ENCODE measurements around the gene ZFHX3. TPM values are rescaled to one million over a fixed set of nuclear protein-coding genes. Genes with fewer than 3 reads are reported as not detected.

ZFHX3 gene
- total RNA-seq, 1 experiment from 2014 or later: 21.8 TPM

DNA sequence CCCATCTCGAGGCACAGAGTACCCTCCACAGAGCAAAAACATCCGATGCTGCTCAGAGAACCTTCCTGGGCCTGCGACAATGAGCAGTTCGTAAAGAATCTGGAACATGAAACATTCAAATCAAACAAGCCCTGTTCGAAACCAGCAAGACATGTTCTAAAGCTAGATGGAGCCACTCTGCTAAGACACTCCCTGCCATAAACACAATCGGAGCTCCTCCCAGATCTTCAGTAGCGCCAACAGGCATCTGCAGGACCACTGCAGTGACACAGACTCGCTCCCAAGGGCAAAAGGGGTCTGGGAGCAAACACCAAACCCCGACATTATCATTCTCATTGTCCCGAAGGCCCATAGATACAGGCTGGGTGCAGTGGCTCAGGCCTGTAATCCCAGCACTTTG is 108.7 kb downstream of the ZFHX3 start:
- no TSS peak for BruUV-seq (replicated peaks)

DNA sequence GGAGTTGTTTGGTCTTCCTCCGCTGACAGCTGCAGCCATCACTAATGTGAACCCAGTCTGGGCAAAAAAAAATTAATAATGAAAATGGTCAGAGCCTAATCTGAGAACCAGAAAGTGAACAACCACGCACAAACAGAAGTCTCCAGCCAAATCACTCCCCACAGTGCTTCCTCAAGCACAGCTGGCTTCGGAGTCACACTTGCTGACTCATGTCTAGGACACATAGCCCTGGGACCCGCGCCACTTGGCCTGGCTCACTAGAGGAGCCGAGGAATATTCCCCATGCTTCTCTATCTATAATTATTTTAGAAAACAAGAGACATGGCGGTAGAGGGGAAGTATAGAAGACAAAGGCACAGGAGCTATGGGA is 109.1 kb downstream of the ZFHX3 start:
- DNase-seq (ENCODE audit: low spot score): peak; percentile 71
- no TSS peak for BruUV-seq (replicated peaks)
- TF ChIP-seq EZH2 (IDR thresholded peaks at IDR 0.05; ENCODE audit: borderline replicate concordance, low read depth, low read length, poor library complexity, severe bottlenecking): no peak
- TF ChIP-seq, protein P1, sequence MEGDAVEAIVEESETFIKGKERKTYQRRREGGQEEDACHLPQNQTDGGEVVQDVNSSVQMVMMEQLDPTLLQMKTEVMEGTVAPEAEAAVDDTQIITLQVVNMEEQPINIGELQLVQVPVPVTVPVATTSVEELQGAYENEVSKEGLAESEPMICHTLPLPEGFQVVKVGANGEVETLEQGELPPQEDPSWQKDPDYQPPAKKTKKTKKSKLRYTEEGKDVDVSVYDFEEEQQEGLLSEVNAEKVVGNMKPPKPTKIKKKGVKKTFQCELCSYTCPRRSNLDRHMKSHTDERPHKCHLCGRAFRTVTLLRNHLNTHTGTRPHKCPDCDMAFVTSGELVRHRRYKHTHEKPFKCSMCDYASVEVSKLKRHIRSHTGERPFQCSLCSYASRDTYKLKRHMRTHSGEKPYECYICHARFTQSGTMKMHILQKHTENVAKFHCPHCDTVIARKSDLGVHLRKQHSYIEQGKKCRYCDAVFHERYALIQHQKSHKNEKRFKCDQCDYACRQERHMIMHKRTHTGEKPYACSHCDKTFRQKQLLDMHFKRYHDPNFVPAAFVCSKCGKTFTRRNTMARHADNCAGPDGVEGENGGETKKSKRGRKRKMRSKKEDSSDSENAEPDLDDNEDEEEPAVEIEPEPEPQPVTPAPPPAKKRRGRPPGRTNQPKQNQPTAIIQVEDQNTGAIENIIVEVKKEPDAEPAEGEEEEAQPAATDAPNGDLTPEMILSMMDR (conservative IDR thresholded peaks at IDR 0.05; ENCODE audit: low read depth, low read length): no peak
- intact Hi-C loops (cut with micrococcal nuclease; ENCODE audit: unreplicated experiment): loop anchor here (10.0 kb wide), 1 partner anchor 116 kb away; no protein-coding TSS in a partner anchor
- no peaks in the 10 kb centered on the region for H3K9me3 ChIP-seq (ENCODE audit: low read depth, low read length, poor library complexity, severe bottlenecking)
- ChIA-PET CTCF (interaction anchor here (1.0 kb wide), 1 partner anchor 47 kb away, joined by 3 read pairs; no protein-coding TSS in a partner anchor), POLR2A (ENCODE audit: low non-redundant PET) (no interaction called here)
- H3K36me3 ChIP-seq (ENCODE audit: insufficient read depth, low read length, poor library complexity, severe bottlenecking): no peaks in the 10 kb centered on the region
- H3K27ac ChIP-seq (ENCODE audit: low read depth, low read length, poor library complexity, severe bottlenecking): peak overlapping the region; percentile 39
- no peak overlapping the region for H3K4me3 ChIP-seq (ENCODE audit: low read depth, low read length, poor library complexity, severe bottlenecking)
- H3K4me1 ChIP-seq (ENCODE audit: insufficient read depth, low read length, poor library complexity, severe bottlenecking): peaks cover 37% of the 10 kb centered on the region
- no peaks in the 10 kb centered on the region for H3K27me3 ChIP-seq (replicated peaks; ENCODE audit: insufficient read depth, low read depth, low read length, poor library complexity)

More for the DNA sequence above, 108.7 kb downstream of the ZFHX3 start:
- no peaks in the 10 kb centered on the region for H3K36me3 ChIP-seq (ENCODE audit: insufficient read depth, low read length, poor library complexity, severe bottlenecking)
- peak; percentile 61 for DNase-seq (ENCODE audit: low spot score)
- POLR2A ChIA-PET (ENCODE audit: low non-redundant PET): no interaction called here
- no peaks in the 10 kb centered on the region for H3K9me3 ChIP-seq (ENCODE audit: low read depth, low read length, poor library complexity, severe bottlenecking)
- TF ChIP-seq, protein P1 (conservative IDR thresholded peaks at IDR 0.05; ENCODE audit: low read depth, low read length): peak; percentile 40; the same call in 1 of the 2 replicates
- TF ChIP-seq EZH2 (IDR thresholded peaks at IDR 0.05; ENCODE audit: borderline replicate concordance, low read depth, low read length, poor library complexity, severe bottlenecking): no peak
- H3K27ac ChIP-seq (ENCODE audit: low read depth, low read length, poor library complexity, severe bottlenecking): peak overlapping the region; percentile 39
- H3K4me3 ChIP-seq (ENCODE audit: low read depth, low read length, poor library complexity, severe bottlenecking): no peak overlapping the region
- intact Hi-C loops (cut with micrococcal nuclease; ENCODE audit: unreplicated experiment): loop anchor here (10.0 kb wide), 1 partner anchor 116 kb away; no protein-coding TSS in a partner anchor
- CTCF ChIA-PET: interaction anchor here (1.0 kb wide), 1 partner anchor 47 kb away, joined by 3 read pairs; no protein-coding TSS in a partner anchor
- H3K4me1 ChIP-seq (ENCODE audit: insufficient read depth, low read length, poor library complexity, severe bottlenecking): peaks cover 34% of the 10 kb centered on the region
- H3K27me3 ChIP-seq (replicated peaks; ENCODE audit: insufficient read depth, low read depth, low read length, poor library complexity): no peaks in the 10 kb centered on the region

DNA sequence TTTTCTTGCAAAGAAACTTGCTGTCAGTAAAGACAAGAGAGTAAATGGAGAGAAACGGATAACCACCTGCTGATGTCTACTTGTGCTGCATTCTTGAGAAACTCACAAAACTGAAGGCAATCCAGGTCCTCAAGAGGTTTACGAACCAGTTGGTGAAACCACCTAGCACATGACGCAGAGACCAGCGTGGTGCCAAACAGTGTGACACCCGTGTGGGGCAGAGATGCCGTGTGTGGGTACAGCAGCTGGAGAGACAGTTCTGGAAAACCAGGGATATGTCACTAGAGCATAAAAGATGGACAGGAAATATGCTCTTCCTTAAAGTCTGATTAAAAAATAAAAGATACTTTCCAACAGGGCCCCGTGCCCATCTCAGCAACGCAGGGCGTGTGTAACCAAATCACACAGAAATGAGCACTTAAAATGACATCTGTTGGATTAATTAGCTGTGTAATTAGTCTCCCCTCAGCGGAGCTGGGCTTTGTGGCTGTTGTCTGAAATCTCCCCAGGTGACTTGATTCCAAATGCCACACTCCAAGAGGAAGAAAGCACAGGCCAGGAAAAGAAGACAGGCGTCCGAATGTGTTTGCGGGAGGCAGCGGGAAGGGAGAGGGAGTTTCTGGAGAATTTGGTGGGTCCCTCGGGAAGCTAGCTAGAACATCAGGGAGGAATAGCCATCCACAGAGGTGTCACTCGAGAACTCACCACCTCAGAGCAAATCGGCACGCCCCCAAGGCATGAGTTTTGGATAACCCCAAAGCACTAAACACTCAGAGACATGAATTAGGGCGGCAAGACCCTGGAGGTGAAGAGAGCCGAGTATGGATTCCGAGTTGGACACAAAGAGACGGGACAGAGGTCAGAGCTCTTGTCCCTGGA is 109.8 kb downstream of the ZFHX3 start:
- Histone ChIP-seq H3K4me1 (ENCODE audit: insufficient read depth, low read length, poor library complexity, severe bottlenecking) (peaks cover 41% of the 10 kb centered on the region), H3K4me3 (ENCODE audit: low read depth, low read length, poor library complexity, severe bottlenecking) (no peak overlapping the region), H3K36me3 (ENCODE audit: insufficient read depth, low read length, poor library complexity, severe bottlenecking) (no peaks in the 10 kb centered on the region), H3K9me3 (ENCODE audit: low read depth, low read length, poor library complexity, severe bottlenecking) (no peaks in the 10 kb centered on the region), H3K27me3 (replicated peaks; ENCODE audit: insufficient read depth, low read depth, low read length, poor library complexity) (no peaks in the 10 kb centered on the region), H3K27ac (ENCODE audit: low read depth, low read length, poor library complexity, severe bottlenecking) (peak overlapping the region; percentile 39)
- no TSS peak for BruUV-seq (replicated peaks)
- peak; percentile 84 for DNase-seq (ENCODE audit: low spot score)
- CTCF ChIA-PET: interaction anchor here (0.6 to 1.0 kb wide), 3 partner anchors 45 to 120 kb away, joined by 3 to 5 read pairs (median 3); no protein-coding TSS in a partner anchor
- intact Hi-C loops (cut with micrococcal nuclease; ENCODE audit: unreplicated experiment): loop anchor here (10.0 kb wide), 1 partner anchor 117 kb away; no protein-coding TSS in a partner anchor
- TF ChIP-seq, protein P1 (conservative IDR thresholded peaks at IDR 0.05; ENCODE audit: low read depth, low read length): no peak
- TF ChIP-seq EZH2 (IDR thresholded peaks at IDR 0.05; ENCODE audit: borderline replicate concordance, low read depth, low read length, poor library complexity, severe bottlenecking): no peak
- POLR2A ChIA-PET (ENCODE audit: low non-redundant PET): no interaction called here

Measured in A673 (cell line).